K562 (cell line): Measurements from ENCODE around the gene SND1. TPM values are rescaled to one million over a fixed set of nuclear protein-coding genes. Genes with fewer than 3 reads are reported as not detected.

Experiments
- C11orf30 ChIP-seq: fragments of 450-650 bp; IDR thresholded peaks from 2 replicates; pipeline ENCODE4 v1.6.1; 2016; ENCODE audit warnings: low read depth, mild to moderate bottlenecking
- CSDE1 ChIP-seq, 2 experiments: fragments of 450-650 bp; IDR thresholded peaks; 2 replicates each; pipeline ENCODE4 v1.6.1; 2016; ENCODE audit warnings: mild to moderate bottlenecking in 1 of 2
- HDAC1 ChIP-seq, 2 experiments: fragments of 450-650 bp; IDR thresholded peaks; 2 replicates each; pipeline ENCODE4 v1.6.1; 2016 to 2017; ENCODE audit warnings: inconsistent platforms in 1 of 2, mild to moderate bottlenecking in 1 of 2, moderate library complexity in 1 of 2
- HDGF ChIP-seq: fragments of 450-650 bp; IDR thresholded peaks from 2 replicates; pipeline ENCODE4 v1.6.1; 2016
- HNRNPUL1 ChIP-seq: fragments of 200-400 bp; formaldehyde crosslinking; IDR thresholded peaks from 2 replicates; pipeline ENCODE4 v1.6.1; 2017; ENCODE audit warnings: low read length
- KAT8 ChIP-seq: fragments of 450-650 bp; IDR thresholded peaks from 2 replicates; pipeline ENCODE4 v1.6.1; 2016; ENCODE audit warnings: low read depth, mild to moderate bottlenecking
- MAFG ChIP-seq: fragments of 450-650 bp; conservative IDR thresholded peaks from 2 replicates; pipeline ENCODE4 v1.6.1; 2016; ENCODE audit warnings: missing genetic modification characterization, missing compliant biosample characterization
- NR2C1 ChIP-seq, 2 experiments: fragments of 450-650 bp; IDR thresholded peaks; 2 replicates each; pipeline ENCODE4 v1.6.1; 2017; ENCODE audit warnings: mild to moderate bottlenecking in 2 of 2, antibody characterized with exemption in 1 of 2, inconsistent platforms in 1 of 2, missing compliant biosample characterization in 1 of 2, missing genetic modification characterization in 1 of 2
- PREB ChIP-seq: sonication (generic); formaldehyde crosslinking; IDR thresholded peaks from 2 replicates; pipeline ENCODE4 v1.8.1; 2023; ENCODE audit warnings: mild to moderate bottlenecking, missing genetic modification reagents
- PTRF ChIP-seq: fragments of 450-650 bp; IDR thresholded peaks from 2 replicates; pipeline ENCODE4 v1.6.1; 2016; ENCODE audit warnings: mild to moderate bottlenecking, missing genetic modification characterization, missing compliant biosample characterization
- RBM39 ChIP-seq: fragments of 200-400 bp; formaldehyde crosslinking; optimal IDR thresholded peaks from 2 replicates; pipeline ENCODE3; 2018; ENCODE audit warnings: low read depth, low read length
- SAP30 ChIP-seq: fragments of 200-600 bp; sonication (generic); IDR thresholded peaks from 2 replicates; pipeline ENCODE4 v1.6.1; 2012; ENCODE audit warnings: borderline replicate concordance, low read depth, mild to moderate bottlenecking, moderate library complexity, low read length, control low read depth, inconsistent platforms; ENCODE audit not compliant: insufficient read depth, poor library complexity, severe bottlenecking
- SUPT5H ChIP-seq: fragments of 450-650 bp; IDR thresholded peaks from 2 replicates; pipeline ENCODE4 v1.6.1; 2016
- ZBED1 ChIP-seq: IDR thresholded peaks from 2 replicates; pipeline ENCODE4 v1.6.1; 2014
- ZNF518B ChIP-seq: fragments of 250-450 bp; sonication (Bioruptor Pico); IDR thresholded peaks from 2 replicates; pipeline ENCODE4 v1.5.0; 2021; ENCODE audit warnings: mild to moderate bottlenecking, moderate library complexity
- polyA plus RNA-seq, 8 experiments: library from polyadenylated mRNA; depleted of rRNA in 4 of 8; stranded (reverse) in 5 of 8; unstranded in 3 of 8; fragments of >200 nt; fragmentation: Nextera tagmentation in 2 of 8; fragmentation: Illumina TruSeq in 1 of 8; extraction: Ambion mirVana in 2 of 8; extraction: Trizol in 1 of 8; gene quantifications; 2 replicates each; pipeline versions ENCODE4 v1.2.1 to v1.2.3, GENCODE V29; 2011 to 2014; ENCODE audit warnings: inconsistent platforms in 1 of 8, missing spikeins in 1 of 8
- total RNA-seq, 7 experiments: library from RNA; depleted of rRNA in 6 of 7; stranded (reverse); fragments of >200 nt in 6 of 7; fragmentation: Illumina TruSeq in 2 of 7; extraction: Trizol in 2 of 7; gene quantifications; 2 replicates each; pipeline versions ENCODE4 v1.2.1 to v1.2.3, GENCODE V29; 2011 to 2021; ENCODE audit warnings: low replicate concordance in 1 of 7
- TF ChIP-seq, protein P1 (sequence below): sonication (generic); formaldehyde crosslinking; IDR thresholded peaks from 2 replicates; pipeline ENCODE4 v1.9.0; 2022; ENCODE audit warnings: mild to moderate bottlenecking, missing genetic modification reagents
- TF ChIP-seq, protein P2 (sequence below): fragments of 450-650 bp; formaldehyde crosslinking; conservative IDR thresholded peaks from 2 replicates; pipeline ENCODE4 v1.4.0; 2022; ENCODE audit warnings: mild to moderate bottlenecking, missing genetic modification characterization
- TF ChIP-seq, protein P3 (sequence below): fragments of 250-450 bp; sonication (Bioruptor Pico); IDR thresholded peaks from 2 replicates; pipeline ENCODE4 v1.5.0; 2021

Gene SND1
- total and polyA plus RNA-seq, 9 of the 15 experiments (the other 6 are each of a cell fraction or from before 2014, with no cell fraction given) = 46.5 to 307 (median 191) TPM

GRCh38 chr7:127711872-127712271 is 59.9 kb downstream of the SND1 start (continued):
- TF ChIP-seq HDGF (no peak), C11orf30 (peak; percentile 63), PTRF (no peak), KAT8 (no peak), ZBED1 (no peak), HNRNPUL1 (no peak), MAFG (tag) (peak; percentile 50; the same call in 1 of the 2 replicates), HDAC1 (IDR thresholded peaks at IDR 0.05) (no peak), SAP30 (no peak), CSDE1 (IDR thresholded peaks at IDR 0.05) (no peak), SUPT5H (no peak), NR2C1 (IDR thresholded peaks at IDR 0.05) (no peak), NR2C1 (tag; IDR thresholded peaks at IDR 0.05) (no peak), ZNF518B (no peak), PREB (CRISPR knock-in tag) (no peak), RBM39 (no peak)
- TF ChIP-seq, protein P1, sequence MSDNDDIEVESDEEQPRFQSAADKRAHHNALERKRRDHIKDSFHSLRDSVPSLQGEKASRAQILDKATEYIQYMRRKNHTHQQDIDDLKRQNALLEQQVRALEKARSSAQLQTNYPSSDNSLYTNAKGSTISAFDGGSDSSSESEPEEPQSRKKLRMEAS (CRISPR knock-in tag) = no peak
- TF ChIP-seq, protein P2, sequence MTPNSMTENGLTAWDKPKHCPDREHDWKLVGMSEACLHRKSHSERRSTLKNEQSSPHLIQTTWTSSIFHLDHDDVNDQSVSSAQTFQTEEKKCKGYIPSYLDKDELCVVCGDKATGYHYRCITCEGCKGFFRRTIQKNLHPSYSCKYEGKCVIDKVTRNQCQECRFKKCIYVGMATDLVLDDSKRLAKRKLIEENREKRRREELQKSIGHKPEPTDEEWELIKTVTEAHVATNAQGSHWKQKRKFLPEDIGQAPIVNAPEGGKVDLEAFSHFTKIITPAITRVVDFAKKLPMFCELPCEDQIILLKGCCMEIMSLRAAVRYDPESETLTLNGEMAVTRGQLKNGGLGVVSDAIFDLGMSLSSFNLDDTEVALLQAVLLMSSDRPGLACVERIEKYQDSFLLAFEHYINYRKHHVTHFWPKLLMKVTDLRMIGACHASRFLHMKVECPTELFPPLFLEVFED (CRISPR knock-in tag) = no peak
- TF ChIP-seq, protein P3, sequence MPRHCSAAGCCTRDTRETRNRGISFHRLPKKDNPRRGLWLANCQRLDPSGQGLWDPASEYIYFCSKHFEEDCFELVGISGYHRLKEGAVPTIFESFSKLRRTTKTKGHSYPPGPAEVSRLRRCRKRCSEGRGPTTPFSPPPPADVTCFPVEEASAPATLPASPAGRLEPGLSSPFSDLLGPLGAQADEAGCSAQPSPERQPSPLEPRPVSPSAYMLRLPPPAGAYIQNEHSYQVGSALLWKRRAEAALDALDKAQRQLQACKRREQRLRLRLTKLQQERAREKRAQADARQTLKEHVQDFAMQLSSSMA = no peak
